Effector memory CD8-positive, alpha-beta T cell (primary cell): Measurements from ENCODE around the gene FAM50A.

ENCODE experiments used
- ATAC-seq: fragments of 150-1000 bp; cut with Tn5 transposase; replicated peaks from 2 replicates; pipeline ENCODE4 v1.10.0; 2021; ENCODE audit warnings: mild to moderate bottlenecking, moderate library complexity
- DNase-seq, 3 experiments: peaks; one replicate each; pipeline ENCODE4 v3.0.0; 2021
- H3K27ac Mint-ChIP-seq, 2 donors: one replicate each; pipeline ENCODE4 v1.8.0; 2022; ENCODE audit warnings: mild to moderate bottlenecking in 2 of 2, mixed read lengths in 2 of 2, moderate library complexity in 2 of 2
- H3K27me3 Mint-ChIP-seq, 2 donors: one replicate each; pipeline ENCODE4 v1.8.0; 2022; ENCODE audit warnings: mixed read lengths in 2 of 2
- H3K36me3 Mint-ChIP-seq: one replicate; pipeline ENCODE4 v1.8.0; 2022; ENCODE audit warnings: mild to moderate bottlenecking, moderate library complexity, mixed read lengths; ENCODE audit not compliant: insufficient read depth
- H3K4me1 Mint-ChIP-seq, 2 donors: one replicate each; pipeline ENCODE4 v1.8.0; 2022; ENCODE audit warnings: low read depth in 2 of 2, mixed read lengths in 2 of 2
- H3K4me3 Mint-ChIP-seq, 2 donors: one replicate each; pipeline ENCODE4 v1.8.0; 2022; ENCODE audit warnings: mild to moderate bottlenecking in 2 of 2, mixed read lengths in 2 of 2, moderate library complexity in 2 of 2
- H3K9me3 Mint-ChIP-seq, 2 donors: one replicate each; pipeline ENCODE4 v1.8.0; 2022; ENCODE audit warnings: mixed read lengths in 2 of 2

The FAM50A gene

DNA sequence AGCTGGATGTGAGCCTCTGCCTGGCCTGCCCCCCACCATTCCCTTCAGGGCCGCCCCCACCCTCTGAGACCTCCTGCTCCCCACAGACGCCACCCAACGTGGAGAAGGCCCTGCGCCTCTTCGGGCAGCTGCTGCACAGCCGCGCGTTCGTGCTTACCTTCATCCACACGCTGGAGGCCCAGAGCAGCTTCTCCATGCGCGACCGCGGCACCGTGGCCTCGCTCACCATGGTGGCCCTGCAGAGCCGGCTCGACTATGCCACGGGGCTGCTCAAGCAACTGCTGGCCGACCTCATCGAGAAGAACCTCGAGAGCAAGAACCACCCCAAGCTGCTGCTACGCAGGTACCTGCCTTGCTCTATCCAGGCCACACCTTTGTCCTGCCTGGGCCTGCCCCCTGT, 24.3 kb downstream of the FAM50A start:
- Mint-ChIP-seq H3K4me1 (peaks cover 0 to under 1% of the 10 kb centered on the region in 2 donors), H3K9me3 (no peaks in the 10 kb centered on the region), H3K27me3 (no peaks in the 10 kb centered on the region), H3K36me3 (peaks cover 30% of the 10 kb centered on the region), H3K4me3 (no peak overlapping the region), H3K27ac (no peak overlapping the region)
- DNase-seq (no peak), ATAC-seq (no peak)

DNA sequence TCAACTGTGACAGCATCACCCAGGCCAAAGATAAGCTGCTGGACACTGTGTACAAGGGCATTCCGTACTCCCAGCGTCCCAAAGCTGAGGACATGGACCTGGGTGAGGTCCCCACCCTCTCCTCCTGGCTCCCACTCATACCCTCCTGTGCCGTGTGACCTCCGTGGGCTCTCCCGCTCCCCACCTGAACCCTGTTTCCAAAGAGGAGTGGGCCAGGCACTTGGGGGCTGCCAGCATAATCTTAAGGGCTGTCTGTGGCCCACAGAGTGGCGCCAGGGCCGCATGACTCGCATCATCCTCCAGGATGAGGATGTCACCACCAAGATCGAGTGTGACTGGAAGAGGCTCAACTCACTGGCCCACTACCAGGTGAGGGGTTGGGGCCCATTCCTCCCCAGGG, 25.2 kb downstream of the FAM50A start:
- H3K36me3 Mint-ChIP-seq = peaks cover 36% of the 10 kb centered on the region
- DNase-seq (no peak), ATAC-seq (no peak)
- H3K27me3 Mint-ChIP-seq = no peaks in the 10 kb centered on the region
- peaks cover 0 to 3% of the 10 kb centered on the region in 2 donors for H3K4me1 Mint-ChIP-seq
- H3K4me3 Mint-ChIP-seq = no peak overlapping the region
- H3K9me3 Mint-ChIP-seq = no peaks in the 10 kb centered on the region
- H3K27ac Mint-ChIP-seq = no peak overlapping the region

DNA sequence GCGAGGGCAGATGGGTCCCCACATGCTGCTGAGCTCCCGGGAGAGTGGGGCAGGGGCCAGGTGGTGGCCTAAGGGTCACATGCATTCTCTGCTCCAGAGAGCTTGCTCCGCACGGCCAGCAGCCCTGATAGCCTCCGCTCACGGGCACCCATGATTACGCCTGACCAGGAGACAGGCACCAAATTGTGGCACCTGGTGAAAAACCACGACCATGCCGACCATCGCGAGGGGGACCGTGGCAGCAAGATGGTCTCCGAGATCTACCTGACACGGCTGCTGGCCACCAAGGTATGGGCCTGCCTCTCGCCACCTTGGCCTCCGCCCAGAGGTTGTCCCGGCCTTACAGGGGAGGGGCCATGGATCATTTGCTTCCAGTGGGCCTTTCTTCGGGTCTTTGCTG, 25.9 kb downstream of the FAM50A start:
- H3K4me1 Mint-ChIP-seq = peaks cover 0 to 3% of the 10 kb centered on the region in 2 donors
- no peaks in the 10 kb centered on the region for H3K9me3 Mint-ChIP-seq
- no peak overlapping the region for H3K4me3 Mint-ChIP-seq
- no peak for DNase-seq
- no peak for ATAC-seq
- H3K27me3 Mint-ChIP-seq = no peaks in the 10 kb centered on the region
- H3K27ac Mint-ChIP-seq = no peak overlapping the region
- H3K36me3 Mint-ChIP-seq = peaks cover 35% of the 10 kb centered on the region

DNA sequence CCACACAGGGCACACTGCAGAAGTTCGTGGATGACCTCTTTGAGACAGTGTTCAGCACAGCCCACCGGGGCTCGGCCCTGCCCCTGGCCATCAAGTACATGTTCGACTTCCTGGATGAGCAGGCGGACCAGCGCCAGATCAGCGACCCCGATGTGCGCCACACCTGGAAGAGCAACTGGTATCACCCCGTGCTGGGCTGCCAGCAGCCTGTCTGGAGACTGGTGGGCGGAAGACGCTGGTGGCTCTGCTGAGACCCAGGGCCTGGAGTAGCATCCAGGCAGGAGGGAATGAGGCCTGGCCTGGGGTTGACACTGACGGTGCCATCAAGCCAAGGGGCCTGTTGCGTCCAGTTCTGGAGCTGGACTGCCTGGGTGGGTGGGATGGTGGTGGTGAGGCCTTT, 26.5 kb downstream of the FAM50A start:
- Mint-ChIP-seq H3K36me3 (peaks cover 34% of the 10 kb centered on the region), H3K27ac (no peak overlapping the region), H3K4me1 (peaks cover 0 to 3% of the 10 kb centered on the region in 2 donors), H3K27me3 (no peaks in the 10 kb centered on the region), H3K4me3 (no peak overlapping the region), H3K9me3 (no peaks in the 10 kb centered on the region)
- ATAC-seq (no peak), DNase-seq (no peak)

DNA sequence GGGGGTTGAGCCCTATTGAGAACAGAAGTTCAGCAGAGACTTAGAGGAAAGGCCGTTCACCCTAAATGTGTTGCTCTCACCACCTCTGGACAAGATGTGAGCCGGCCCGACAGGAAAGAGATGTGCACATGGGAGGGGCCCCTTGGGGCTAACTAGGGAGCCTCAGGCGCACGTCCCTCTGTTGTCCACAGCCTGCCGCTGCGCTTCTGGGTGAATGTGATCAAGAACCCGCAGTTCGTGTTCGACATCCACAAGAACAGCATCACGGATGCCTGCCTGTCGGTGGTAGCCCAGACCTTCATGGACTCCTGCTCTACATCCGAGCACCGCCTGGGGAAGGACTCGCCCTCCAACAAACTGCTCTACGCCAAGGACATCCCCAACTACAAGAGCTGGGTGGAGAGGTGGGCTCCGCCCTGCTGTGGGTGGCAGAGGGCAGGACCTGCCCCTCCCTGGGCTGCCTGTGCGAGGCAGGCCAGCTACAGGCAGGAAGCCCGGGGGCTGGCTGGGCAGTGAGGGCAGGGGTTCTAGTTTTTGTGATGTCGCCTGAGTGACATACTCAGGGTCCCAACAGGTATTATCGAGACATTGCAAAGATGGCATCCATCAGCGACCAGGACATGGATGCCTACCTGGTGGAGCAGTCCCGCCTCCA, 27.1 kb downstream of the FAM50A start:
- Mint-ChIP-seq H3K9me3 (no peaks in the 10 kb centered on the region), H3K27ac (no peak overlapping the region), H3K27me3 (no peaks in the 10 kb centered on the region), H3K36me3 (peaks cover 31% of the 10 kb centered on the region), H3K4me3 (no peak overlapping the region), H3K4me1 (peaks cover 0 to 3% of the 10 kb centered on the region in 2 donors)
- DNase-seq (no peak), ATAC-seq (no peak)

DNA sequence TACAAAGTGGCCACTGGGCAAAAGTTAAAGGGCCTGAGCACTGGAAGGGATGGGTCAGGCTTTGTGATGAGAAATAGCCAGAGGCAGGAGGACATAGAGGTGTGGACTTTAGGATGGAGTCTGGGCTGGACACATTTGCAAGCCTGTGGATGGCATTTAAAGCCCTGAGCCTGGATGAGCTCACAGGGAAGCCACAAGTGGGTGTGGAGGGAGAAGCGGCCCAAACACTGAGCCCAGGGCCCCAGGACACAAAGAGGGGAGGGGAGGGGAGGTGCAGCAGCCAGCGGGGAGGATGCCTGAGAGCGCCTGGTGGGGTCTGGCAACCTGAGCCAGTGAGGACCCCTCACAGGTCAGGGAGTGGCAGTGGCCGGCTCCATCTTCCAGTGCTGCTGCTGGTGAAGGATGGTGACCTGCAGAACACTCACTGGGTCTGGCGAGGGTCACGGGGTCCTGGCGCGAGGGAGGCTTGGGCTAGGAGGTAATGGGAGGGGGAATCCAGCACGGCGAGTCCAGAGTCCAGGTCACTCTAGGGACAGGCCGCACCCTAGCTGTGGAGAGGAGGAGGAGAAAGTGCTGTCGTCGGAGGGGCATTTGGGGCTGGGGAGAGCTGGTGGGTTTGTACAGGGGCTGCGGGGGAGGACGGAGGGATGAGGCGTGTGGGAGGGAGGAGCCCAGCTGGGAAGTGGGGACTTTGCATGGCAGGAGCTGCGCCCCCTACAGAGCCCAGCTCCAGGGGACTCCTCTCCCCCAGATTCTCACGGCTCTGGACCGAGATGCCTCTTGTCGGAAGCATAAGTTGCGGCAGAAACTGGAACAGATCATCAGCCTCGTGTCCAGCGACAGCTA, 28.1 kb downstream of the FAM50A start:
- Mint-ChIP-seq H3K27me3 (no peaks in the 10 kb centered on the region), H3K27ac (no peak overlapping the region), H3K9me3 (no peaks in the 10 kb centered on the region), H3K4me3 (no peak overlapping the region), H3K36me3 (peaks cover 27% of the 10 kb centered on the region), H3K4me1 (peaks cover 0 to 3% of the 10 kb centered on the region in 2 donors)
- ATAC-seq (no peak), DNase-seq (no peak)

DNA sequence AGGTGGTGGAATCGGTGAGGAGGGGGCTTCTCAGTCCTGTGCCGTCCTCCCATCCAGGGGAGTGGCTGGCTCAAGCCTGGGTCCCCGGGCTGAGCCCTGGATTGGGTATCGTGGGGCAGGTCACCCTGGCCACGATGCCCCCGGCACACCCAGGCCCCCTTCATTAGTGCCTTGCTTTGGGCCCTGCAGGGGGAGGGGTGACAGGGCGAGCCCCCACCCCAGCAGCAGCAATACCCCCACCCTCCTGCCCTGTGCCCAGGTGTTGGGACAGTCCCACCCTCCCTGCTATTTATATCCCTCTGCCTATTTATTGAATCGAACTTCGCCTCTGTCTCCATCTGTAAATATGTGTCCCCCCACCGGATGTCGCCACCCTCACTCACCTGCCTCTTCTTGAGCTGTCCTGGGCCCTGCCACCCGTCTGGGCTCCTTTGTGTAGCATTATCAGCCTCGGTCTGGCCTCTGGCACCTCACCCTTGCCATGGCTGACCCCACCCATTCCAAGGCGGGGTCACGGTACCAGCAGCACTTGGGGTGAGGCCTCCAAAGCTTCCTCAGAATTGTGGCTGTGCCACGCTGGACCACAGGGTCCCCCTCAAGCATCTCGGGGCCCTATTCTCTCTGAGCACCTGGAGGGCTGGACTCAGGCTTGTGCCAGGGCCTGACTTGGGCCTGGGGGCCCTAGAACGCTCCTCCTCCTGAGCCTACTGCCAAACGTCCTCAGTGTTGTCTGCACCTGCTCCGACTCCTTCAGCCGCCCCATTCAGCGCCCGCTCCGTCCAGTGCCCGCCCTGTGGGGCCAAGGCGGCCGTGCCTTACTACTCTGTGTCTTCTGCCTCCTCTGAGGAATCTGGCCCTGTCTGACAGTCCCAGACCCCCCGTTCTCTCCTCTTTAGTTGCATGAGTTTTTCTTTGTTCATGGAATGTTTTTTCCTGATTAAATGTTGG, 29.0 kb downstream of the FAM50A start:
- ATAC-seq (no peak), DNase-seq (no peak)
- H3K4me1 Mint-ChIP-seq = peaks cover 0 to 3% of the 10 kb centered on the region in 2 donors
- peaks cover 26% of the 10 kb centered on the region for H3K36me3 Mint-ChIP-seq
- no peak overlapping the region for H3K27ac Mint-ChIP-seq
- H3K9me3 Mint-ChIP-seq = no peaks in the 10 kb centered on the region
- H3K4me3 Mint-ChIP-seq = peak overlapping the region in 1 of 2 donors; percentile 44
- H3K27me3 Mint-ChIP-seq = no peaks in the 10 kb centered on the region

DNA sequence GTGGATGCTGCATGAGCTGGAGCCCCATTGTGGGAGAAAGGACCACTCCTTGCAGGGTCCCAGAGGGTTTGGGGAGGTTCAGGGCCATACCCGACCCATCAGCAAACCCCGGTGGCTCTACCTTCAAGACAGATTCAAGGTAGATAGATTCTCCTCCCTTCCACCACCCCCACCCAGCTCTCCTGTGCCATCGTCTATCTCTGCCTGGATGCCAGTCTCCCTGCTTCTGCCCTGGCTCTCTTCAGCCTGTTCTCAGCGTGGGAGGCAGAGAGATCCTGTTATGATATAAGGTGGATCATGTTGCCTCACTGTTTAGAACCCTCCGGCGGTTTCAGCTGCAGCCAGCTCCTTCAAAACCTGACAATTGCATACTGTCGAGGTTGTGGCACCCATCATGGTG, 29.7 kb downstream of the FAM50A start:
- Mint-ChIP-seq H3K27ac (peak overlapping the region in 1 of 2 donors; percentile 49), H3K4me3 (no peak overlapping the region), H3K27me3 (no peaks in the 10 kb centered on the region), H3K9me3 (no peaks in the 10 kb centered on the region), H3K4me1 (peaks cover 0 to 6% of the 10 kb centered on the region in 2 donors), H3K36me3 (peaks cover 22% of the 10 kb centered on the region)
- ATAC-seq (no peak), DNase-seq (no peak)

DNA sequence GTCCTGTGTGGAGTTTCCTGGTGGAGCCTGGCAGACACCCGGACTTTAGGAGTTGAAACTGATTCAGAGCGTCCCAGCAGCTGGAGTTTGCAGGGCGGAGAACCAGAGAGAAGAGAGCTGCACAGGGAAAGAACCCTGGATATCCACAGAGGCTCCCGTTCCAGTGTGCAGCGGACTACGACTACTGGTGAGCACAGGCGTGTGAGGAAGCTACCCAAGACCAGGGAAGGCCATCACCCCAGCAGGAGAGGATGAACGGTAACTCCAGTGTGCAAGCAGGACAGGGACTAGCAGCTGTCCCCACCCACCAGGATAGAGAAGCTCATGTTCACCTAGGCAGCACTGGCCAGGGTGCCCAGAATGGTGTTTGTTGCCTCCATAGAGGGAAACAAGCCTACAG, 32.9 kb downstream of the FAM50A start:
- no peak overlapping the region for H3K27ac Mint-ChIP-seq
- peaks cover 31% of the 10 kb centered on the region for H3K36me3 Mint-ChIP-seq
- peaks cover 4 to 10% of the 10 kb centered on the region in 2 donors for H3K4me1 Mint-ChIP-seq
- DNase-seq = no peak
- ATAC-seq = no peak
- H3K4me3 Mint-ChIP-seq = no peak overlapping the region
- H3K27me3 Mint-ChIP-seq = no peaks in the 10 kb centered on the region
- H3K9me3 Mint-ChIP-seq = no peaks in the 10 kb centered on the region

DNA sequence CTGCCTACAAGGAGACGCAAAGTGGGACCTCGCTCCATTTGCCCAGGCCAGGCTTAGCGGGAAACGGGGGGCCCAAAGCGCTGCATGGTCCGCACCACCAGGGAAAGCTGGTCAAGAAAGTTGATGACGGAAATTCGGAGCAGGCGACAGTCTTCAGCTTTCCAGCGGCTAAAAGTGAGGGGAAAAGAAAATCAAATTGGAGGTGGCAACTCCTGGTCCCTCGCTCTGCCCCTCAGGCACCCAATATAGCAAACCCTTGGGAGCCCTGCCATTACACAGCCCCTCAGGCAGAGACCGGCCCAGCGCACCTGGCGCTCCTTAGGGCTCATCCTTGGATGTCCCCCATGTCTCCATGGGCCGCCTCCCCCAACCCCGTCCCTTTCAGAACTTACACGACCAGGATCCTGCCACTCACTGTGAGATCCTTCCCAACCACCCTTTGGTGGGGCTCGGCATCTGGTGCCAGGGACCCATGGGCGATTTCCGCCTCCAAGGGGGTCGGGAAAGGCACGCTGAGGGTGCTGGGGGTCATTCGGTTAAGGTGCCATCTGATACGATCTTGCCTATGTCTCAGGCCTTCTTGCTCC, 34.0 kb downstream of the FAM50A start:
- Mint-ChIP-seq H3K27ac (peak overlapping the region; percentile 86 to 95), H3K4me3 (peak overlapping the region; percentile 75 to 82), H3K9me3 (no peaks in the 10 kb centered on the region), H3K27me3 (no peaks in the 10 kb centered on the region), H3K4me1 (peaks cover 4 to 10% of the 10 kb centered on the region in 2 donors), H3K36me3 (peaks cover 31% of the 10 kb centered on the region)
- ATAC-seq = no peak
- DNase-seq = no peak

DNA sequence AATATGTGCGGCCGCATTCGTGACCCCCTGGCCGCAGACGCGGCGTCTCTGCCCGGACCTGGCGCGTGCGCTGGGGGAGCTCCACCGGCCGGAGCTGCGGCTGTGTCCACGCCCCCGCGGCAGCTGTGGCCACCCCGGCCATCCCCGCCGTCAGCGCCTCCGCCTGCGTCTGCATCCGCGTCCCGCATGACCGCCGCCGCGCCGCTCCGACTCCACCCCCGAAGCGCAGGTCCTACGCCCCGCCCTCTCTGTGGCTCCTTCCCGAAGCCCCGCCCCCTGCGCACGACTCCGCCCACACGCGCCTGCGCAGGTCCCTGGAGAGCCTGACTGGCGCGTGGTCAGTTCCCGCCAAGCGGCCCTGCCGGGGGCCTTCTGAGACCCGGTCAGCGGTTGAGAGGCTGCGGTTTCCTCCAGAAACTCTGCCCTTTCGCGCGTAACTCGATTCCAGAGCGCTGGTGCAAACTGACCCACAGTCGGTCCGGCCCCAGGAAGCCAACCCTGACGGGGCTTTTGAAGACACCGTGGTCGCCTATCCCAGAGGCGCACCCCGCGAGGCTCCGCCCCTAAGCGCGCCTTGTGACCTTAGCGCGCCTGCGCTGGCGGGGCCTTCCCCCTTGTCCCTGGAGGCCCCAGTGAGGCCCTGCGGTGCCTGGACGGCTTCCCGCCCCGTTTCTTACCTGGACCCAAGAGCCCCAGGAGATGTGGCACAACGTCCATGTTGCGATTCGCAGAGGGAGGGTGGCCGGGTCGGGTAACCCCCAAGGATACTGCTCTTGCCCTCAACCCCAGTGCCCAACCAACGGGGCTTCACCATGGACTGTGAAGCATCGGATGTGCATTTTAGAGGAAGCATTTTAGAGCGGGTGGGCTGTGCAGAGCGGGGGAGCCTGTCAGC, 35.0 kb downstream of the FAM50A start, which contains the start of gene LAGE3:
LAGE3 (minus strand) TSS at position 554 of the 895 bp plus-strand sequence; CDS start at position 188, 366 bp downstream.
- DNase-seq (peak; percentile 95 to 96 (median 95)), ATAC-seq (peak; percentile 85)
- no peaks in the 10 kb centered on the region for H3K27me3 Mint-ChIP-seq
- H3K36me3 Mint-ChIP-seq = peaks cover 27% of the 10 kb centered on the region
- H3K27ac Mint-ChIP-seq = peak within 1 kb of the TSS; percentile 86 to 95
- H3K9me3 Mint-ChIP-seq = no peaks in the 10 kb centered on the region
- H3K4me3 Mint-ChIP-seq = peak within 1 kb of the TSS; percentile 75 to 82
- H3K4me1 Mint-ChIP-seq = peaks cover 4 to 11% of the 10 kb centered on the region in 2 donors

DNA sequence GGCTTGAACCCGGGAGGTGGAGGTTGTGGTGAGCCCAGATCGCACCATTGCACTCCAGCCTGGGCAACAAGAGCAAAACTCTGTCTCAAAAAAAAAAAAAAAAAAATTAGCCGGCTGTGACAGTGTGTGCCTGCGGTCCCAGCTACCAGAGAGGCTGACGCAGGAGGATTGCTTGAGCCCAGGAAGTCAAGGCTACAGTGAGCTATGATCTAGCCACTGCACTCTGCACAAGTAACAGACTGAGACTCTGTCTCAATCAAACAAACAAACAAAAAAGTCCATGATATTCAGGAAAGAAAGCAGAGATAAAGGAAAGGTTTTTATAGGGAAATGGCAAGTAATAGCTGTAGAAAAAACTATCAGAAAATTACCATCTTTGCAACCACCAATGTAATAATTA, 37.3 kb downstream of the FAM50A start:
- Mint-ChIP-seq H3K27me3 (no peaks in the 10 kb centered on the region), H3K27ac (no peak overlapping the region), H3K4me3 (no peak overlapping the region), H3K4me1 (peaks cover 4 to 11% of the 10 kb centered on the region in 2 donors), H3K36me3 (peaks cover 25% of the 10 kb centered on the region), H3K9me3 (no peaks in the 10 kb centered on the region)
- no peak for ATAC-seq
- no peak for DNase-seq
